GM12875 (cell line): ENCODE data around the gene SERPINB11.
A peak's percentile ranks its signal among the peaks of the same experiment; 100 is the strongest.
"Not testable (repeated sequence)": the region's sequence is repeated elsewhere in the genome, so short reads cannot be mapped to it uniquely, and the experiment has no call there.

Experiments used
- H3K4me3 ChIP-seq: one replicate; pipeline ENCODE4 v1.5.1; 2011; ENCODE audit warnings: low read depth, low read length, control low read depth
- TF ChIP-seq, protein P1 (sequence below): IDR thresholded peaks from 2 replicates; pipeline ENCODE4 v1.5.1; 2011; ENCODE audit warnings: low read depth, mild to moderate bottlenecking, control low read depth, inconsistent platforms, low read length, moderate library complexity, borderline replicate concordance; ENCODE audit not compliant: insufficient read depth

SERPINB11 gene

DNA sequence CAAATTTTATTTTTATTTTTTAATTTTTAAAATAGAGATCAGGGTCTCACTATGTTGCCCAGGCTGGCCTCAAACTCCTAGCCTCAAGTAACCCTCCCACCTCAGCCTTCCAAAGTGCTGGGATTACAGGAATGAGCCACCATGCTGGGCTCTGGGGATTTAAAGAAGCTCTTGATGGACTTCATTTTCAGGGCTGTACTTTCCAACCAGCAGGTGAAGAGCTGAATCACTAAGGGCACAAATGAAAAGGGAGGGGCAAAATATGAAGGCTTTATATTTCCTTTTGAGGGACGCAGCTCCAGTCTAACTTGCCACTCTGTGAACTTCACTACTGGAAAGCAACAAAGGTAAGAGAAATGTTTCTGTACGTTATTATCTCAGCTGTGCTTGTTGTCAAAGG is at the start of gene SERPINB11:
Gene SERPINB11, plus strand, starts transcription at position 301 of the 400 bp plus-strand sequence. CDS start 7,234 bp downstream, outside the sequence.
- TF ChIP-seq, protein P1, sequence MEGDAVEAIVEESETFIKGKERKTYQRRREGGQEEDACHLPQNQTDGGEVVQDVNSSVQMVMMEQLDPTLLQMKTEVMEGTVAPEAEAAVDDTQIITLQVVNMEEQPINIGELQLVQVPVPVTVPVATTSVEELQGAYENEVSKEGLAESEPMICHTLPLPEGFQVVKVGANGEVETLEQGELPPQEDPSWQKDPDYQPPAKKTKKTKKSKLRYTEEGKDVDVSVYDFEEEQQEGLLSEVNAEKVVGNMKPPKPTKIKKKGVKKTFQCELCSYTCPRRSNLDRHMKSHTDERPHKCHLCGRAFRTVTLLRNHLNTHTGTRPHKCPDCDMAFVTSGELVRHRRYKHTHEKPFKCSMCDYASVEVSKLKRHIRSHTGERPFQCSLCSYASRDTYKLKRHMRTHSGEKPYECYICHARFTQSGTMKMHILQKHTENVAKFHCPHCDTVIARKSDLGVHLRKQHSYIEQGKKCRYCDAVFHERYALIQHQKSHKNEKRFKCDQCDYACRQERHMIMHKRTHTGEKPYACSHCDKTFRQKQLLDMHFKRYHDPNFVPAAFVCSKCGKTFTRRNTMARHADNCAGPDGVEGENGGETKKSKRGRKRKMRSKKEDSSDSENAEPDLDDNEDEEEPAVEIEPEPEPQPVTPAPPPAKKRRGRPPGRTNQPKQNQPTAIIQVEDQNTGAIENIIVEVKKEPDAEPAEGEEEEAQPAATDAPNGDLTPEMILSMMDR: no peak
- H3K4me3 ChIP-seq: no peak within 1 kb of the TSS

GRCh38 chr18:63658920-63659319 is 43.8 kb upstream of the SERPINB11 start:
- H3K4me3 ChIP-seq: not testable (repeated sequence)

- not testable (repeated sequence) for H3K4me3 ChIP-seq
These were observed 41.0 kb upstream of the SERPINB11 start, which contains the start of gene SERPINB3 for GRCh38 chr18:63661750-63662149. SERPINB3 (minus strand) TSS chr18:63661893; CDS start chr18:63661216, 677 bp downstream.

GRCh38 chr18:63664571-63664970 is 38.2 kb upstream of the SERPINB11 start:
- H3K4me3 ChIP-seq: no peak overlapping the region
- TF ChIP-seq, protein P1: no peak

DNA sequence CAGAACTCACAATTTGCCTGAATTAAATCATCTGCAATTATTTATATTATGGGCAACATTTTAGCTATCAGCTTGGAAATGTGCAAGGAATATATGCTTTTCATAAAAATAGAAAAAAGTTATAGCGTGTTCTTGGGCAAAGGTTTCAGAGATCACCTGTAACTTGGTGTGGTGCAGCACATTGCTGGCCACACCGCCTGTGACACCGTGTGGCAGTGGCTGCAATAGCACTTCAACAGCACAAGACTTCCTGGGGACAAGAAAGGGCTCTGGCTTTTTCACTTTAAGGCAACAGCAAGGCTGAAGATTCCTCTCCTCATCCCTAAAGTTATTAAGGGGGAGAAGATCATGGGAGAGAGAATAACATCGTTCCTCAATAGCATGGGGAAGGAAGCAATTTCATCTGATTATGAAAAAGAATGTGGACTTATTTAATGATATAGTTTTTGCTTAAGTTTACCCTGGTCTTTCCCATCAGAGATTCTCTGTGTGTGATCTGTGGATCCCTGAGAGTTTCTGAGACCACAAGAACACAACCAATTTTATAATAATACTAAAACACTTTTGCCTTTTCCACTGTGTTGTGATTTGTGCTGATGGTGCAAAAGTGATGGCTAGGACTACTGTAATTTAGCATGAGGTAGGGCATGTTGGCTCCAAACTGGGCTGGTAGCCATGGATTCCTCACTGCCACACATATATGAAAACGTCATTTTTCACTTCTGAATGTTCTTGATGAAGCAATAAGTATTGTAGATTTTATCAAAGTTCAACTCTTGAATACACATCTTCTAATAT is 26.0 kb upstream of the SERPINB11 start:
- no peak overlapping the region for H3K4me3 ChIP-seq
- TF ChIP-seq, protein P1: peak; percentile 72

DNA sequence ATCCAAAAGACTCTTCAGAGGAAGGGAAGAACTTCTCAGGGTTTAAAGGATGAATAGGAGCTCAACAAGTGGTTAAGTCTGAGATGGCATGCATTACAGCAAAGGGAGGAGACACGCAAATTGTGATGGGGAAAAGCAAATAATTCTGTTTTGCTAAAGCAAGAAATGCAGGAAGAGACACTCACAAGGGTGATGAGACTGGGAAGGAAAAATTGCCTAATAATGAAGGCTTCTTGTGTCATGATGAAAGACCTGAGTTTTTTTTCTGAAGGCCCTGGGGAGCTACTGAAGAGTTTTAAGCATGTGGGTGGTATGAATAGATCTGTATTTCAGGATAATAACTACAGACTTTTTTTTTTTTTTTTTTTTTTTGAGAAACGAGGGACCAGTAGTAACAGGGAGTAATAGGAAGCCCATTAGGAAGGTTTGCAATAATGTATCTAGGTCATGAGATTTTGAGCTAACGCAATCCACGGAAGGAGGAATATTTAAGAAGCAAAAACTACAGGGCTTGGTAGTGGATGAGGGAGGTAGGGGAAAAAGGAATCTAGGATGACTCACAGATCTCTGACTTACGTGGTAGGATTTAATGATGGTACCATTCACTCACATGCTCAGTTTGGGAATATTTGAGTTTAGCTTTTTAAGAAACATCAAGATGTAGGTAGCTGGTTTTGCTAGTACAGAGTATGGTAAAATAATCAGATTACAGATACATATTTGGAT is 25.1 kb upstream of the SERPINB11 start:
- TF ChIP-seq, protein P1: no peak
- H3K4me3 ChIP-seq: no peak overlapping the region

GRCh38 chr18:63679820-63680606 is 22.7 kb upstream of the SERPINB11 start:
- TF ChIP-seq, protein P1: no peak
- no peak overlapping the region for H3K4me3 ChIP-seq
